Cardiac fibroblast (primary cell): ENCODE data around the gene DICER1.
"Not testable (repeated sequence)": the region's sequence is repeated elsewhere in the genome, so short reads cannot be mapped to it uniquely, and the experiment has no call there.

Experiments
- DNase-seq, 2 donors: peaks; one replicate each; pipeline versions ENCODE4 v3.0.0 to v3.0.0-alpha.2; 2010; ENCODE audit warnings: low read depth in 2 of 2
- H3K4me3 ChIP-seq, 2 donors: replicated peaks in 1 of 2; 1 replicate in 1 of 2; 2 replicates in 1 of 2; pipeline ENCODE4 v1.5.1; 2011; ENCODE audit warnings: low read depth in 2 of 2, low read length in 2 of 2, mild to moderate bottlenecking in 2 of 2, moderate library complexity in 1 of 2
- TF ChIP-seq, protein P1 (sequence below): IDR thresholded peaks from one replicate; pipeline ENCODE4 v1.5.1; 2011; ENCODE audit warnings: low read depth, mild to moderate bottlenecking, low read length, inconsistent platforms

DICER1 gene

GRCh38 chr14:95141684-95142083 lies 15.6 kb downstream of the DICER1 start:
- no peak for DNase-seq
- H3K4me3 ChIP-seq, result no peak overlapping the region
- TF ChIP-seq, protein P1, sequence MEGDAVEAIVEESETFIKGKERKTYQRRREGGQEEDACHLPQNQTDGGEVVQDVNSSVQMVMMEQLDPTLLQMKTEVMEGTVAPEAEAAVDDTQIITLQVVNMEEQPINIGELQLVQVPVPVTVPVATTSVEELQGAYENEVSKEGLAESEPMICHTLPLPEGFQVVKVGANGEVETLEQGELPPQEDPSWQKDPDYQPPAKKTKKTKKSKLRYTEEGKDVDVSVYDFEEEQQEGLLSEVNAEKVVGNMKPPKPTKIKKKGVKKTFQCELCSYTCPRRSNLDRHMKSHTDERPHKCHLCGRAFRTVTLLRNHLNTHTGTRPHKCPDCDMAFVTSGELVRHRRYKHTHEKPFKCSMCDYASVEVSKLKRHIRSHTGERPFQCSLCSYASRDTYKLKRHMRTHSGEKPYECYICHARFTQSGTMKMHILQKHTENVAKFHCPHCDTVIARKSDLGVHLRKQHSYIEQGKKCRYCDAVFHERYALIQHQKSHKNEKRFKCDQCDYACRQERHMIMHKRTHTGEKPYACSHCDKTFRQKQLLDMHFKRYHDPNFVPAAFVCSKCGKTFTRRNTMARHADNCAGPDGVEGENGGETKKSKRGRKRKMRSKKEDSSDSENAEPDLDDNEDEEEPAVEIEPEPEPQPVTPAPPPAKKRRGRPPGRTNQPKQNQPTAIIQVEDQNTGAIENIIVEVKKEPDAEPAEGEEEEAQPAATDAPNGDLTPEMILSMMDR, result no peak

- TF ChIP-seq, protein P1, result no peak
- H3K4me3 ChIP-seq, result no peak overlapping the region
- peak; percentile 43 to 72 for DNase-seq
Observed at GRCh38 chr14:95140060-95140858, 17.1 kb downstream of the DICER1 start.

- H3K4me3 ChIP-seq, result no peak overlapping the region
- TF ChIP-seq, protein P1, result no peak
- DNase-seq, result peak in 1 of 2 donors; percentile 55
Observed at GRCh38 chr14:95138876-95139275, 18.5 kb downstream of the DICER1 start.

DNA sequence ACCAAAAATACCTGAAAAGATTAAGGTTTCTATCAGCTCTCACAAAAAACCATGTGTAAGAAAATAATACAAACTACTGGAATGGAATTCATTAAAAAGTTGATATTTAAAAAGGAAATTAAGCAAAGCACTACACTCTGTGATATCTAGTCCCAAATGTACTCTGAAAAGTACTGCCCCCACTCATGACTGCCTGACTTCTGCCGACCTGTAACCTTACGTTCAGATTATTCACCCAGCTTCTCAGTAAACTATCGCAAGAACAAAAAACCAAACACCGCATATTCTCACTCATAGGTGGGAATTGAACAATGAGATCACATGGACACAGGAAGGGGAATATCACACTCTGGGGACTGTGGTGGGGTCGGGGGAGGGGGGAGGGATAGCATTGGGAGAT lies 18.9 kb downstream of the DICER1 start:
- not testable (repeated sequence) for H3K4me3 ChIP-seq, DNase-seq

- TF ChIP-seq, protein P1, result no peak
- peak; percentile 27 to 28 for DNase-seq
- no peak overlapping the region for H3K4me3 ChIP-seq
Observed at GRCh38 chr14:95137804-95138167, 19.5 kb downstream of the DICER1 start.

GRCh38 chr14:95137164-95137803 lies 20.0 kb downstream of the DICER1 start:
- no peak for DNase-seq

GRCh38 chr14:95136631-95137030 lies 20.7 kb downstream of the DICER1 start:
- no peak for DNase-seq
- H3K4me3 ChIP-seq, result no peak overlapping the region
- TF ChIP-seq, protein P1, result no peak

More at GRCh38 chr14:95137164-95137803, 20.0 kb downstream of the DICER1 start:
- TF ChIP-seq, protein P1, result no peak
- no peak overlapping the region for H3K4me3 ChIP-seq
